Measurements from ENCODE around the gene SLC4A9. TPM values are rescaled to one million over a fixed set of nuclear protein-coding genes. Genes with fewer than 3 reads are reported as not detected.
A peak's percentile ranks its signal among the peaks of the same experiment; 100 is the strongest.

SLC4A9 gene
- polyA plus RNA-seq, 1 experiment, result not detected

GRCh38 chr5:140371356-140372151 is 11.6 kb downstream of the SLC4A9 start:
- DNase-seq (ENCODE audit: low read depth), result no peak
- no peak for TF ChIP-seq CTCF (IDR thresholded peaks at IDR 0.05; ENCODE audit: insufficient read depth, low read depth, low read length)
- CTCF ChIA-PET, result interaction anchor here (0.6 to 2.6 kb wide), 21 partner anchors 8 to 348 kb away, joined by 3 to 34 read pairs (median 5); partner anchors contain the start of genes HBEGF, SLC4A9 and TMCO6
- H3K36me3 ChIP-seq (ENCODE audit: control insufficient read depth, insufficient read depth, low read length), result no peaks in the 10 kb centered on the region
- 0 out of 2 replicates have a peak, but pooled peaks cover 2% of the 10 kb centered on the region for H3K27me3 ChIP-seq (ENCODE audit: control insufficient read depth, insufficient read depth, low read length)
- H3K4me3 ChIP-seq (ENCODE audit: low read depth, low read length), result no peak overlapping the region
- POLR2A ChIA-PET, result no interaction called here

GRCh38 chr5:140372971-140373487 is 13.0 kb downstream of the SLC4A9 start:
- Histone ChIP-seq H3K27me3 (ENCODE audit: control insufficient read depth, insufficient read depth, low read length) (0 out of 2 replicates have a peak, but pooled peaks cover 2% of the 10 kb centered on the region), H3K4me3 (ENCODE audit: low read depth, low read length) (no peak overlapping the region), H3K36me3 (ENCODE audit: control insufficient read depth, insufficient read depth, low read length) (no peaks in the 10 kb centered on the region)
- peak; percentile 84 for TF ChIP-seq CTCF (IDR thresholded peaks at IDR 0.05; ENCODE audit: insufficient read depth, low read depth, low read length)
- no peak for DNase-seq (ENCODE audit: low read depth)
- ChIA-PET POLR2A (no interaction called here), CTCF (interaction anchor here (0.7 to 2.6 kb wide), 31 partner anchors 9 to 363 kb away, joined by 3 to 34 read pairs (median 5); partner anchors contain the start of genes HBEGF, SRA1 and TMCO6)

GRCh38 chr5:140381351-140381750 is 21.4 kb downstream of the SLC4A9 start:
- TF ChIP-seq CTCF (IDR thresholded peaks at IDR 0.05; ENCODE audit: insufficient read depth, low read depth, low read length), result no peak
- H3K36me3 ChIP-seq (ENCODE audit: control insufficient read depth, insufficient read depth, low read length), result no peaks in the 10 kb centered on the region
- no peak overlapping the region for H3K4me3 ChIP-seq (ENCODE audit: low read depth, low read length)
- DNase-seq (ENCODE audit: low read depth), result no peak
- POLR2A ChIA-PET, result no interaction called here
- CTCF ChIA-PET, result interaction anchor here (0.7 to 1.3 kb wide), 2 partner anchors 13 to 20 kb away, joined by 3 read pairs; no protein-coding TSS in a partner anchor
- H3K27me3 ChIP-seq (ENCODE audit: control insufficient read depth, insufficient read depth, low read length), result peaks cover 1% of the 10 kb centered on the region; the same call in 1 of the 2 replicates

- CTCF ChIA-PET, result interaction anchor here (1.0 kb wide), 1 partner anchor 9 kb away, joined by 5 read pairs; no protein-coding TSS in a partner anchor
These were observed 22.0 kb downstream of the SLC4A9 start for GRCh38 chr5:140381972-140382371.

More at GRCh38 chr5:140381972-140382371, 22.0 kb downstream of the SLC4A9 start:
- H3K36me3 ChIP-seq (ENCODE audit: control insufficient read depth, insufficient read depth, low read length), result no peaks in the 10 kb centered on the region
- DNase-seq (ENCODE audit: low read depth), result no peak
- no peak for TF ChIP-seq CTCF (IDR thresholded peaks at IDR 0.05; ENCODE audit: insufficient read depth, low read depth, low read length)
- H3K4me3 ChIP-seq (ENCODE audit: low read depth, low read length), result no peak overlapping the region
- H3K27me3 ChIP-seq (ENCODE audit: control insufficient read depth, insufficient read depth, low read length), result peaks cover 1% of the 10 kb centered on the region; the same call in 1 of the 2 replicates
- POLR2A ChIA-PET, result no interaction called here

Data from BJ (cell line).